Right kidney (tissue), 1 donor: ENCODE results near the gene CALU.
A peak's percentile ranks its signal among the peaks of the same experiment; 100 is the strongest.

Experiments used
- DNase-seq: peaks from one replicate; pipeline ENCODE4 v3.0.0-alpha.2; 2016

CALU gene

DNA sequence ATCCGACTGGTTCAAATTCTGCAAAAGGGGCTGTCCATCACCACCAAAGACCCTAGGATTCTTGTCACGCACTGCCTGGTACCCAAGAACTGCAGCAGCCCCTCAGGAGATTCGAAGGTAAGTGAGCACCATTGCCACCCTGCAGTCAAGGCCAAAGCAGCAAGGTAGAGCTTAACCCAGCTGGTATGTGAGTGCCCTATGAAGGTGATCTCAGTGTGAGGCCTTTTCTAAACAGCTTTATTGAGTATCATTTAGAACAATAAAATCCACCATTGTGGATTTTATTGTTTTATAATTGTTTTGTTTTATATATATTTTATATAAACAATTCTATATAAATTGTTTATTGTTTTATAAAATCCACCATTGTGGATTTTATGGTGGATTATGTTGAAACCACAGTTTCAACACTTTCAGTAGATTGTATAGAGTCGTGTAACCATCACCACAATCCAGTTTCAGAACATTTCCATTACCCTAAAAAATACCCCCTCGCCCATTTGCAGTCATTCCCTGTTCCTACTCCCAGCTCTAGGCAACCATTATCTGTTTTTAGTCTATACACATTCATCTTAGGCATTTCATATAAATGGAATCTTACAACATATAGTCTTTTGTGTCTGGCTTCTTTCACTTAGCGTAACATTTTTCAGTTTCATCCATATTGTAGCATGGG is 20.1 kb upstream of the CALU start:
- no peak for DNase-seq

GRCh38 chr7:128721376-128721775 is 17.8 kb upstream of the CALU start:
- no peak for DNase-seq

GRCh38 chr7:128724743-128725142 is 14.4 kb upstream of the CALU start:
- no peak for DNase-seq

DNA sequence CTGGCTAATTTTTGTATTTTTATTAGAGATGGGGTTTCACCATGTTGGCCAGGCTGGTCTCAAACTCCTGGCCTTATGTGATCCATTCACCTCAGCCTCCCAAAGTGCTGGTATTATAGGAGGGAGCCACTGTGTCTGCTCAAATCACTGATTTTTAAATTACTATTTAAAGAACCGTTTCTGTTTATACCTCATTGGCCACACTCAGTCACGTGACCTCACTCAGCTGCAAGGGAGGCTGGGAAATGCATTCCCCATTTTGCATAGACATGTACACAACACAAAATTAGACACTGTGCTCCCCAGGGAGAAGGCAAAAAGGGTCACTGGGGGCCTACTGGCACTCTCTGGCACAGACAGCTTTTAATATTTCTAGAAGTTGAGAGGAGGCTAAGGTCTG is 13.6 kb upstream of the CALU start:
- DNase-seq: no peak

DNA sequence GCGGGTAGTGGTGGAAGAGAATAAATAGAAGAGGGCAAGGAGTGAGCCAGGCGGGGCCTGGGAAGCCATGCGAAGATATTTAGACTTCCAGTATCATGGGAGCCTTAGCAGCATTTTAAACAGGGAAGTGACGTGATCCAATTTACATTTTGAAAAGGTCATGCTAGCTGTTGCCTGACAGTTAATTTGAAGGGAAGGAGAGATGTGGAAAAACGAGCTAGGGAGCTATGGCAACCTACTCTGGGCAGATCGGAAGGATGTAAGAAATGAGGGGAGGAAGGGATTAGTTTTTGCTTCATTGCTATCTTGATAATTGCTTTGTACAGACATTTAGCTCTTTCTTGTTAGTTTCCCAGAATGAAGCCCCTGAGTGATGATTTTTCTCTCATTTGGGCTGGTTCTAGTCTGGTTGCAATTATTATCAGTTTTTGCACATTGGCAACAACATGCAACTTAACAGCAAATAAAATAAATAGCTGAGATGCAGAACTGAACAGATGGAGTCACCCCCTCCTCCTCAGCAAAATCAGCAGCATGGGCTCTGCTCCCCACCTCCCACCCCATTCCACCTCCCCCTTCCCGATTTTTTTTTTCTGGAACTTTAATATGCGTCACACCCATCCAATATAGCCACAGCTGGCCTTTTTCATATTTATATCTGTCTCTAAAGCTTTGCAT is 13.0 kb upstream of the CALU start:
- no peak for DNase-seq

GRCh38 chr7:128726737-128727072 is 12.5 kb upstream of the CALU start:
- no peak for DNase-seq

DNA sequence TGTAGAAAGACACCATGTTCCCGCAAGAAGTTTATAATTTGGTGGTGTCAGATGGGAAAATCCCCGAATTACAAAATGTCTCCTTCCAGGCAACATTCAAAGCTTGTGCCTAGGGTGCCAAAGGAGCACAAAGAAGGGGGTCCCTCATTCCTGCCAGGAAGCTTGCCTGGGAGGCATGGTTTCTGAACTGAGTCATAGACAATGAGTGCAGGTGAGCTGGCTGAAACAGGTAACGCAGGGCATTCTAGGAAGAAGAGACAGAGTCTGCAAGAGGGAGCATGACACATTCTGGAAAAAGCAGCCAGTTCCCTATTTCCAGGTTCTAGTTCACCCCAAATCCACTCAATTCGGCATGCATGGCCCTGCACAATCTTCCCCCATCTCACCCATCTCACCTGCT is 11.9 kb upstream of the CALU start:
- DNase-seq: no peak

DNA sequence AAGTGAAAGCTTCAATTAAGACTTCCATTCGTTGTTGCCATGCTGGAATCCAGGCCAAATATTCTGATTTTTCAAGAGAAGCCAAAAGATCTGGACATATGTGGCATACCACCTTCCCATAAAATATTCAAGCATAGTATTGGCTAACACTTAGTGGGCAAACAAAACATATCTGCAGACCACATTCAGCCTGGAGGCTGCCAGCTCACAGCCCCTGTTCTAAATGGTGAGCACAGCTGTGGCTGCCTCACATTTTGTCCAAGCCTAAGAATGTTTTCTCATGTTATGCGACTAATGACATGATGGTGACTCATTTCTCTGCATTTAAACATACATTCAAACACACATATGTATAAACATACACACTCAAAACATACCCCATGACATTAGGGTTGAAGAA is 10.6 kb upstream of the CALU start:
- no peak for DNase-seq

DNA sequence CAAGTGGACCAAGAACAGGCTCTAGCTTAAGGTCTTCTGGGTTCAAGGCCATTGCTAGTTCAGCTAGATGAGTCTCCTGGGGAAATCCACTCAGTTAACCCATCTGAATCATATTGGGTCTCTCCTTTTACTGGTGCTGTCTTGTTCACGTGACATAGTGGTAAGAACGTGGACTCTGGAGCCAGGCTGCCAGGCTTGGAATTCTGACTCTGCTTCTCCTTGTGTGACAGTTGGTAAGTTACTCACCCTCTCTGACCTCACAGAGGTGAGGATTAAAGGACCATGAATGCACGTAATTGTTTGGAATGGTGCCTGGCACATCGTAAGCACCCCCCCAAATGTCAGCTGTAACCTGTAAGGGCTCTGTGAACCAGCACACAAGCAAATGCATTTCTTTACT is 9.7 kb upstream of the CALU start:
- no peak for DNase-seq

GRCh38 chr7:128731184-128731583 is 8.0 kb upstream of the CALU start:
- DNase-seq: no peak

GRCh38 chr7:128732521-128733277 is 6.5 kb upstream of the CALU start:
- no peak for DNase-seq

- no peak for DNase-seq
These were observed 5.9 kb upstream of the CALU start for GRCh38 chr7:128733278-128733645.

GRCh38 chr7:128734890-128735289 is 4.3 kb upstream of the CALU start:
- no peak for DNase-seq

- DNase-seq: no peak
These were observed 3.7 kb upstream of the CALU start for GRCh38 chr7:128735436-128735835.

GRCh38 chr7:128737441-128737840 is 1.7 kb upstream of the CALU start:
- DNase-seq: no peak

DNA sequence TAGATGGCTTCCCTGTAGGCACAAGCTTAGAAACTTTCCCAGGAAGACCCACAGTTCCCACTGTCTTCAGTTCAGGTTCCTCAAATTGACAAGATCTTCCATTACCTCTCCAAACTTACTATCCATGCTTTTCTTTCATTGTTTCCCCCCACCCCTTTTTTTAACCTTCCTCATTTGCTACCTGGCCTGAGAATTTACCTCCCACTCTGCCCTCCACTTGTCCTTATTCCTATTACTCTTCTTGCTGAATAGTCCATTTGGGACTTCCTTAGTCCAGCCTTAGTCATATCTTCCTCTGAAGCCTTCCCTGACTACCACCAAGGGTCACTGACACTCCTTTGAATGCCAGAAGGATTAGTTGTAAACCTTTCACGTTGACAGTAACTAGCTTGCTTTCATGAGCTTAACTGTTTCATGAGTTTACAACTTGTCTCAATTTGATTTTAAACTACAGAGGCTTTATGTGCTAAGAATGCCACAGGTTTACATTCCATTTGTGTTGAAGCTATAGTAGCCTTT is 1.2 kb upstream of the CALU start:
- DNase-seq: no peak

GRCh38 chr7:128738570-128739047 is 550 bp upstream of the CALU start:
- peak; percentile 88 for DNase-seq

DNA sequence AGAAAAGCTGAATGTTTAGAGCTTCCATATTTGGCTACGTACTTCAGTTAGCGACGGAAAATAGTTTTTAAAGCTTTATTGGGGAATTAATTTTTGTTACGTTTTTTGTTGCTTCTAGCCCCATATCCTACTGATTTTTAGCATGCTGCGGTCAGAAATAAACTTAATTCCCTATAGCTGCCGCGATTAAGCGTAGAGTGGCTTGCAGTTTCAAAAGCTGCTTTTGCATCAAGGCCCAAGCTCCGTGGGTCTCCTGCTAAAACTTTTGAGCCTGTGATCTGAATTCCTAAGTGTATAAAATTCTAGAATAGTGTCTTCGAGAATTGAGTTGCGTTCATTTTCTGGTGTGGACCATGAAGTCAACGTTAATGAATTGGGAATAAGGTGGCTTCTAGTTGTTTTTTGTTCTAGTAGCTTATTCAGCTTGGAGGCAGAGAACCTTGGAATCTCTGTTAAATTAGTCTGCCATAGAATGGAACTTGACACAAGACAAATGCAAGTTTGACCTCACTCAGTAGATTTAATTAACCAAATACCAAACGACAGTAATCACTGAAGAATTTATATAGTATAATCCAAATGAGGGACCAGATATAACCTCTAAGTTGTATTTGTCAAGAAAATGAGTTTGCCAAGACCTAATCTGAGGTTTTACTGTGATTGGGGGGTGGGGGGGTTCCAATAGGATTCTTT is 977 bp downstream of the CALU start:
- no peak for DNase-seq

DNA sequence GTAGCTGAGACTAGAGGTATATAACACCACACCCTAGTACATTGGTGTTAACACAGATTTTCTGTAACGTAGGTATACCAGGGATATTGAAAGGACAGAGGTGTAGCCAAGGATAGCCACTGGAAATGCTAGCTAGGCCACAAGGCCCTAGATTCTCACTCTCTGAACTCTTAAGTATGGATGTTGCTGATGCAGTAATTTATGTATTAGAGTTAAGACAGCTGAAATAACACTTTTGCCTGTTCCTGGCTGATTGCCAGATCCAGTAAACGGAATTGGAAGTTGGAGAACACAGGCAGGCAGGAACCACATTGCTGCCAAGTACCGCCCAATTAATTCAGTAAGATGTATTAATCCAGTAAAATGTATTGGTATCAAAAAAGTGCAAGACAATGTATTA is 1.8 kb downstream of the CALU start:
- no peak for DNase-seq

GRCh38 chr7:128741491-128741890 is 2.3 kb downstream of the CALU start:
- DNase-seq: no peak

GRCh38 chr7:128742206-128742605 is 3.0 kb downstream of the CALU start:
- no peak for DNase-seq

- DNase-seq: no peak
These were observed 4.1 kb downstream of the CALU start for GRCh38 chr7:128743112-128743772.
